ENCODE data around the gene ARHGEF38.

DNA sequence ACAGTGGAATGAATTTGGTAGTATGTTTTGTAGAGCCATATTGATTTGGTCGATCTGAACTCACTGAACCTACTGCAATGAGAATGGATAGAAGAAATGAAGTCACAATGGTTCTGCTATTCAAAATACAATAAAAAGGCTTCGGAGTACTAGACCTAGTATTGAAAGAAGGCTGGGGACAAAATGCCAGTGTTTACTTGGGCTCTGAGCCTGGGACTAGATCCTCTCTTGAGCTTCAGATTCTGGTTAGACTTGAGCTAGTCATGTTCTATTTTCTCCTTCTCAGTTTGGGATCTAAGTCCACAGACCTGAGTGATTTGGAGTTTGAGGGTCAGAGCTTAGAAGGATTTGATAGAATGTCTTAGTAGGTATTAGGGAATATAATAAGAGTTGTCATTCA lies 146.2 kb downstream of the ARHGEF38 start:
- TF ChIP-seq, protein P1, sequence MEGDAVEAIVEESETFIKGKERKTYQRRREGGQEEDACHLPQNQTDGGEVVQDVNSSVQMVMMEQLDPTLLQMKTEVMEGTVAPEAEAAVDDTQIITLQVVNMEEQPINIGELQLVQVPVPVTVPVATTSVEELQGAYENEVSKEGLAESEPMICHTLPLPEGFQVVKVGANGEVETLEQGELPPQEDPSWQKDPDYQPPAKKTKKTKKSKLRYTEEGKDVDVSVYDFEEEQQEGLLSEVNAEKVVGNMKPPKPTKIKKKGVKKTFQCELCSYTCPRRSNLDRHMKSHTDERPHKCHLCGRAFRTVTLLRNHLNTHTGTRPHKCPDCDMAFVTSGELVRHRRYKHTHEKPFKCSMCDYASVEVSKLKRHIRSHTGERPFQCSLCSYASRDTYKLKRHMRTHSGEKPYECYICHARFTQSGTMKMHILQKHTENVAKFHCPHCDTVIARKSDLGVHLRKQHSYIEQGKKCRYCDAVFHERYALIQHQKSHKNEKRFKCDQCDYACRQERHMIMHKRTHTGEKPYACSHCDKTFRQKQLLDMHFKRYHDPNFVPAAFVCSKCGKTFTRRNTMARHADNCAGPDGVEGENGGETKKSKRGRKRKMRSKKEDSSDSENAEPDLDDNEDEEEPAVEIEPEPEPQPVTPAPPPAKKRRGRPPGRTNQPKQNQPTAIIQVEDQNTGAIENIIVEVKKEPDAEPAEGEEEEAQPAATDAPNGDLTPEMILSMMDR (IDR thresholded peaks at IDR 0.05; ENCODE audit: insufficient read depth, low read depth, low read length): no peak
- no peak for TF ChIP-seq EZH2 (IDR thresholded peaks at IDR 0.05; ENCODE audit: insufficient read depth, low read length)

Data from astrocyte (in vitro differentiated cells and primary cell).